ENCODE data around the gene CRTC1.

DNA sequence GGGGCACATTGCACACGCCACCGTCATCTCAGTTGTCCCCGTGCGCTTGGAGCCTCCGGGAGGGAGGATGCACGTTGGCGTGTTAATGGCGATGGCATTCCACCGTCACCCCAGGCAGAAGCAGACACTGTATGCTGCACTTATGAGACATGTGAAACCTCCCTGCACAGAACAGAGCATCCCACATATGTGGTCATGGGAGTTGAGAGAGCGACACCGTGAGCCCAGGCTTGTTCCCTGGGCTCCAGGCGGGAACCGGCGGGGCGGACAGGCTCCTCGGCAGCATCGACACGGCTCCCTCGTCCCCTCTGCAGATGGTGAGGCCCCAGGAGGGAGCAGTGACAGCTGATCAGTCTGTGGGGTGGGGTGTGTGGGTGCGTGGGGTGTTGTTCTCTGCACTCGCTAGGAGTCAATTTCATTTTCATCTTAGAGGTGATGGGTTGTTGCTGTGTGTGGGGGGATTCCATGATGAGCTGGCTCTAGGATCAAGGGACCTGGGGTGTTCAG is 40.4 kb downstream of the CRTC1 start:
- TF ChIP-seq POLR2A (IDR thresholded peaks at IDR 0.05) = no peak
- TF ChIP-seq, protein P1, sequence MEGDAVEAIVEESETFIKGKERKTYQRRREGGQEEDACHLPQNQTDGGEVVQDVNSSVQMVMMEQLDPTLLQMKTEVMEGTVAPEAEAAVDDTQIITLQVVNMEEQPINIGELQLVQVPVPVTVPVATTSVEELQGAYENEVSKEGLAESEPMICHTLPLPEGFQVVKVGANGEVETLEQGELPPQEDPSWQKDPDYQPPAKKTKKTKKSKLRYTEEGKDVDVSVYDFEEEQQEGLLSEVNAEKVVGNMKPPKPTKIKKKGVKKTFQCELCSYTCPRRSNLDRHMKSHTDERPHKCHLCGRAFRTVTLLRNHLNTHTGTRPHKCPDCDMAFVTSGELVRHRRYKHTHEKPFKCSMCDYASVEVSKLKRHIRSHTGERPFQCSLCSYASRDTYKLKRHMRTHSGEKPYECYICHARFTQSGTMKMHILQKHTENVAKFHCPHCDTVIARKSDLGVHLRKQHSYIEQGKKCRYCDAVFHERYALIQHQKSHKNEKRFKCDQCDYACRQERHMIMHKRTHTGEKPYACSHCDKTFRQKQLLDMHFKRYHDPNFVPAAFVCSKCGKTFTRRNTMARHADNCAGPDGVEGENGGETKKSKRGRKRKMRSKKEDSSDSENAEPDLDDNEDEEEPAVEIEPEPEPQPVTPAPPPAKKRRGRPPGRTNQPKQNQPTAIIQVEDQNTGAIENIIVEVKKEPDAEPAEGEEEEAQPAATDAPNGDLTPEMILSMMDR (IDR thresholded peaks at IDR 0.05) = no peak

Data from gastroesophageal sphincter (tissue), 3 donors.